Vagina (tissue), 2 donors: ENCODE measurements around the gene CRYAB.

Experiments
- CTCF ChIP-seq, 3 experiments: fragments of 450-650 bp in 2 of 3; fragments of 200-600 bp in 1 of 3; sonication (generic) in 1 of 3; IDR thresholded peaks; one replicate each; pipeline ENCODE4 v1.5.1; 2017 to 2019; ENCODE audit warnings: antibody characterized with exemption in 3 of 3, mild to moderate bottlenecking in 2 of 3, moderate library complexity in 2 of 3
- POLR2A ChIP-seq, 2 donors: fragments of 450-650 bp; IDR thresholded peaks; one replicate each; pipeline ENCODE4 v1.6.1; 2017; ENCODE audit warnings: antibody characterized with exemption in 2 of 2, mild to moderate bottlenecking in 2 of 2, moderate library complexity in 2 of 2
- POLR2AphosphoS5 ChIP-seq, 2 donors: sonication (generic); formaldehyde crosslinking; IDR thresholded peaks; one replicate each; pipeline ENCODE4 v1.9.0; 2017; ENCODE audit warnings: antibody characterized with exemption in 2 of 2, mild to moderate bottlenecking in 2 of 2, low read depth in 1 of 2; ENCODE audit not compliant: insufficient read depth in 1 of 2

GRCh38 chr11:111939836-111940604 is 28.4 kb upstream of the CRYAB start:
- TF ChIP-seq POLR2A (IDR thresholded peaks at IDR 0.05) (no peak), CTCF (IDR thresholded peaks at IDR 0.05) (no peak), POLR2AphosphoS5 (IDR thresholded peaks at IDR 0.05; ENCODE audit: insufficient read depth in 1 of 2, low read depth in 1 of 2) (no peak)
